ENCODE data around the gene THOC7.
A peak's percentile ranks its signal among the peaks of the same experiment; 100 is the strongest.

The THOC7 gene

DNA sequence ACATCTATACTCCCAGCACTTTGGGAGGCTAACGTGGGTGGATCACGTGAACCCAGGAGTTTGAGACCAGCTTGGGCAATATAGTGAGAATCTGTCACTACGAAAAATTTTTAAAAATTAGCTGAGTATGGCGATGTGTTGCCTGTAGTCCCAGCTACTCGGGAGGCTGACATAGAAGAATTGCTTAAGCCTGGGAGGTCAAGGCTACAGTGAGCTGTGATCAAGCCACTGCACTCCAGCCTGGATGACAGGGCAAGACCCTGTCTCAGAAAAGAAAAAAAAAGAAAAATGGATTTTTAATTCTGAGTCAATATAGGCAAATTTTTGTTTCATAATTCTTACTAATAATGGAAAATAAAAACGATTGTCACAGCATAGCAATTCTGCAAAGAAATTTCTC lies 31.2 kb downstream of the THOC7 start:
- no peak for DNase-seq

DNA sequence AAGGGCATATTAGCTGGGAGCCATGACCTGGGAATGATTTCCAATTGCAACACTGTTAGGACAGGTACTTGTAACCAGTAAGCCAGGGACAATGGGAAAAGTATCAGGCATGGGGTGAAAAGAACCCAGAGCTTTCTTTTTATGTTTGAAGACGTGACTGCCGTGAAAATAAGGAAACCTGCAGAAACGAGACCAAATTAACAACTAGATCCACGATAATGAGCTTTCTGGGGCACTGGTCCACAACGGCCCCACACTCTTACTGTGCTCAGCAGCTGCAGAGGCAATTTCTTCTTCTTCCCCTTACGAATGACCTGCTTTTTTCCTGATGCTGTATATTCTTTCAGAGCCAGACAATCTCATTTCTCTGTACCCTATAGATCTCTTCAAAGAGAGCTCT lies 33.1 kb downstream of the THOC7 start:
- no peak for DNase-seq

DNA sequence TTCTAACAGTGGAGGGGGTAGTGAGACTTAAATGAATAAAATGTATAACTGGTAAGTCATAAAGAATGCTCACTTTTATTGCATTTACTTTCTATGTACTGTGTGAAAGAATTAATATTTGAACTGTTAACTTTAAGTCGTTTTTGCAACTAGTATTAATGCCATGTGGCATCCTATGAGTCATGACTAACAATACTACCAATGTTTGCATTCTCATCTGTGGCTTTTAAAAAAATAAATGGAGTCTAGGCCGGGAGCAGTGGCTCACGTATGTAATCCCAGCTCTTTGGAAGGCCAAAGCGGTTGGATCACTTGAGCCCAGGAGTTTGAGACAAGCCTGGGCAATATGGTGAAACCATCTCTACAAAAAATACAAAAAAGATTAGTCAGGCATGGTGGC lies 39.3 kb downstream of the THOC7 start:
- no peak for DNase-seq

- no peak for DNase-seq
Measured at GRCh38 chr3:63819151-63819398, 44.5 kb downstream of the THOC7 start, which contains the start of gene C3orf49. C3orf49 (plus strand) TSS chr3:63819299; CDS start chr3:63819472, 173 bp downstream.

- DNase-seq: peak; percentile 54
Measured at GRCh38 chr3:63818282-63819150, 45.1 kb downstream of the THOC7 start.

DNA sequence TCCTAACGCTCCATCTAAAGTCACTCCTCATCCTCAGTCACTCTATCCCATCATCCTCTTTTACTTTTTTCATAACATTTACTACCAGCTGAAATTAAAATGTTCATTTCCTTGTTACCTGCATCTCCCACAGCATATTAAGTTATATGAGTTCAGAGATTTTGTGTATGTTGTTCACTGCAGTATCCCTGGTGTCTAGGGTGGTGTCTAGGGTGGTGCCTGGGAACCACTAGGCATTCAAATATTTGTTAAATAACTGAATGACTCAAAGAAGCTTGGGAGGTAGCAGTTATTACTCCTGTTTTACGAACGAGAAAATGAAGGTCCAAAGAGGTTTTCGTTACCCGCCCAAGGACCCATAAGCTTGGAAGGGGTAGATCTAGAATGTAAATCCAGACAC lies 46.4 kb downstream of the THOC7 start:
- no peak for DNase-seq

DNA sequence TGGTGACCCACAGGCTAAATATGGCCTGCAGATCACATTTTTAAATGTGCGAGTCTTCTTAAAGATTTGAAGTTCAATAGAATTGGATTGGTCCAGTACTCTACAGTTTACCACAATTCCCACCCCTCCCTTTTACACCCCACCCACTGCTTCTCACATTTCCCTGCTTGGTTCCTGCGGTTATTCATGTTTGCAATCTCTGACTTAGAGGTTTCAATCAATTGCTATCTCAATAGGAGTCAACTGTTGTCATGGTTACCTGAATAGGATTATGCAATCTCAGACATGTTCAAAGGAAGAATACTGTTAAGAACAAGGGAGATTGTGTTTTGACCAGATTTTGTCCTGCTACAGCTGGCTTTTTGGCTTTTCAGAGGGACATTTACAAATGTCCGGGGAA lies 49.4 kb downstream of the THOC7 start:
- no peak for DNase-seq

DNA sequence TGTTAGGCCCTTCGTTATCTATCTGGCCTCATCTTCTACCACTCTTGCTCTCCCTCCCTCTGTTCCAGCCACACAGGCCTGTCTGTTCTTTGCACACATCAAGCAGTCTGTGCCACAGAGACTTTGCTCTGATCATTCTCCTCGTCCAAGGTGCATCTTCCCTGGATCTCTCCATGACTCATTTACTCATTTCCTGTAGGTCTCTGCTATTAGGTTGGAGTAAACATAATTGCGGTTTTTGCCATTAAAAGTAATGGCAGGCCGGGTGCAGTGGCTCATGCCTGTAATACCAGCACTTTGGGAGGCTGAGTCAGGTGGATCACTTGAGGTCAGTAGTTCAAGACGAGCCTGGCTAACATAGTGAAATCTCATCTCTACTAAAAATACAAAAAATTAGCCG lies 54.0 kb downstream of the THOC7 start:
- no peak for DNase-seq

GRCh38 chr3:63808633-63809032 lies 55.0 kb downstream of the THOC7 start:
- no peak for DNase-seq

GRCh38 chr3:63807961-63808565 lies 55.5 kb downstream of the THOC7 start:
- no peak for DNase-seq

DNA sequence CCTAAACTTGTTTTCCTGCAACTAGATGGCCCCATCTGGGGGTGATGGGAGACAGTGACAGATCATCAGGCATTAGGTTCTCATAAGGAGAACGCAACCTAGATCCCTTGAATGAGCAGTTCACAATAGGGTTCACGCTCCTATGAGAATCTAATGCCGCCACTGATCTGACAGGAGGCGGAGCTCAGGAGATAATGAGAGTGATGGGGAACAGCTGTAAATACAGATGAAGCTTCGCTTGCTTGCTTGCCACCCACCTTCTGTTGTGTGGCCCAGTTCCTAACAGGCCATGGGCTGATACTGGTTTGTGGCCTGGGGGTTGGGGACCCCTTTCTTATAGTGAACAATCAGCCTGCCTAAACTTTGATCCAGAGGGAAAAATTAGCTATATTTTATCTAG lies 59.7 kb downstream of the THOC7 start:
- no peak for DNase-seq

DNA sequence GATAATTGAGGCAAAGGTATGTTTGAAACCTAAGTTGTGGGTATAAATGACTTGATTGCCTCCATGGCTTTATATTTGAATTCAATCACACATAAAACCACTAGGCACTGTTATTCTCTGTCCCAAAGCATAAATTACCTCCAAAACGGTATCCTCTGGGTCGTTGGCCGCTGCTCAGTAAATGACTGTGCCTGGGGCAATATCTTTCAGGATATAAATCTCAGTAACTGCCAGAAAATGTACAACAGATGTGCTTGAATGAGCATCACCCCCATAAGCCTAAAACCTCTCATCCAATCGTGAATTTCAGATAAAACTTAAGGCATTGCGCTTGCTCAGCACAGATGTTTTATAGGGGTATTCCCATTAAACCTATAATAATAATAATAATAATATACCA lies 63.5 kb downstream of the THOC7 start:
- no peak for DNase-seq

- DNase-seq: no peak
Measured at GRCh38 chr3:63798949-63799348, 64.7 kb downstream of the THOC7 start.

DNA sequence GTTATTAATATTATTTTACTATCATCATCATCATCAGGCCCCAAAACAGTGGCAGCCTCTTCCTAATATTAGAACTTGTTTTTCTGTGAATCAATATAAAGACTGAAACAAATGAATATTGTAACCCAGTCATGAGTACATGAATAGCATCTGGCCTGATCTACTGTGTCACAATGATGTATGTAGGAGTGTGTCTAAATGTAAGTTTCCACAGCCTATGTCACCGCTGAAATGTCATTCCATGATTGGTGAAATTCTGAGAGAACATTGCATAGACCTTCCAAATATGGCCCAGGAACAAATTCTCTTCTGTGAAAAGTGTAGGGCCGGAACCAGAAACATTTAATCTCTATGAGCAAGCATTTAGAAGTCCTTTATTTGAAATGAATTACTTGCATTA lies 65.1 kb downstream of the THOC7 start:
- no peak for DNase-seq

DNA sequence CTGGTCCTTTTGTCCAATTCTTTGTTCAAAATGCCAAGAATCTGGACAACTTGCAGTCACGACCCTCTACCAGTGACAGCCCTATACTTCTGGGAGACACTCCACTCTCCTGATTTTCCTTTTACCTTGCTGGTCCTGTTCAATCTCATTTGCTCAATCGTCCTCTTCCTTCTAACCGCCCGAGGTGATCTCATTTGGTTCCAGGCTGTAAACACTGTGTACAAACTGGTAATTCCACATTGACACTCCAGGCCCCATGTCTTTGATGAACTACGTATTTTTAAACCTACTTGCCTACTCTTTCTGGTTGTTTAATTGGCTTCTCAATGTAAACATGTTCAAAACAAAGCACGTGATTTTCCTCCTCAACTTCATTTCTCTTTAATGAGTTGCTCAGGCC lies 68.2 kb downstream of the THOC7 start:
- no peak for DNase-seq

DNA sequence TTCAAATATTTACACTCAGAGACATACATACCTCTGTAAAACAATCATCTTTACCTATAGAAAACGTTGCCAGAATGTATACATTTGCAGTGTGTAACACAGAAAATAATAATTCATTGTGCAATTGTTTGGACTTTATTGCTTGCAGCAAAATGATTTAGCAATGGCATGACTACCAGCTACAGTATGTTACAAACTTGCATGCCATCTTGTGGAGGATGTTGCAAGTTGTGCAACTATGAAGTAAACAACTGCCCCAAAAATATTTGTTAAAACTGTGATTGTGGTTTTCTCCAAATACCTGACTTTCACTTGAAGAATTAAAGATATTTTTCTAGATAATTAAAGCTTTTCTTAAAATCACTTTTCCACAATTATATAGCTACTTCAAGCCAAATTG lies 71.6 kb downstream of the THOC7 start:
- DNase-seq: no peak
